Panc1 (cell line): ENCODE measurements around the gene PMS1. TPM values are rescaled to one million over a fixed set of nuclear protein-coding genes. Genes with fewer than 3 reads are reported as not detected.
"Not testable (repeated sequence)": the region's sequence is repeated elsewhere in the genome, so short reads cannot be mapped to it uniquely, and the experiment has no call there.

Experiments
- ATAC-seq: fragments of 200-7000 bp; cut with Tn5 transposase; 2 replicates; pipeline ENCODE4 v1.9.1; 2020; ENCODE audit warnings: mild to moderate bottlenecking, moderate library complexity
- BruUV-seq: library from RNA; stranded (reverse); fragments of 400-500 nt; replicated peaks from 2 replicates; lab custom pipeline; 2021; lab: Mats Ljungman, UMichigan
- CTCF ChIA-PET: fragments of 300-600 bp; sonication (Branson Sonifier 250); formaldehyde crosslinking; loops from one replicate; lab custom pipeline; 2022; ENCODE audit warnings: antibody characterized with exemption; lab: Charles Lee
- POLR2A ChIA-PET: fragments of 300-600 bp; sonication (Branson Sonifier 250); formaldehyde crosslinking; loops from one replicate; lab custom pipeline; 2022; ENCODE audit warnings: antibody characterized with exemption; lab: Charles Lee
- DNase-seq: peaks from one replicate; pipeline ENCODE4 v3.0.0-alpha.2; 2010; ENCODE audit warnings: low read depth, low spot score
- H3K27ac ChIP-seq: 2 replicates; pipeline ENCODE4 v1.5.1; 2011; ENCODE audit warnings: mild to moderate bottlenecking, low read length, inconsistent platforms
- H3K27me3 ChIP-seq: fragments of 200-500 bp; sonication (Bioruptor generic); 2 replicates; pipeline ENCODE4 v1.6.0; 2014; ENCODE audit warnings: low read length, inconsistent platforms; ENCODE audit not compliant: control insufficient read depth, insufficient read depth
- H3K36me3 ChIP-seq: fragments of 200-500 bp; sonication (Bioruptor generic); 2 replicates; pipeline ENCODE4 v1.5.1; 2014; ENCODE audit warnings: inconsistent platforms, mild to moderate bottlenecking, low read length, moderate library complexity; ENCODE audit not compliant: control insufficient read depth, insufficient read depth
- H3K4me1 ChIP-seq: 2 replicates; pipeline ENCODE4 v1.5.1; 2011; ENCODE audit warnings: inconsistent platforms, mild to moderate bottlenecking, low read length, moderate library complexity; ENCODE audit not compliant: control insufficient read depth, insufficient read depth
- H3K4me3 ChIP-seq, 2 experiments: 2 replicates each; pipeline ENCODE4 v1.5.1; 2011 to 2012; ENCODE audit warnings: low read depth in 2 of 2, low read length in 2 of 2, mild to moderate bottlenecking in 2 of 2, inconsistent platforms in 1 of 2, moderate library complexity in 1 of 2
- H3K9me3 ChIP-seq: fragments of 200-500 bp; sonication (Bioruptor generic); 2 replicates; pipeline ENCODE4 v1.5.1; 2014; ENCODE audit warnings: low read depth, mild to moderate bottlenecking, inconsistent platforms, low read length, moderate library complexity; ENCODE audit not compliant: control insufficient read depth, insufficient read depth
- POLR2AphosphoS5 ChIP-seq: IDR thresholded peaks from 2 replicates; pipeline ENCODE4 v1.6.1; 2012; ENCODE audit warnings: mild to moderate bottlenecking, low read depth, low read length, moderate library complexity
- SIN3A ChIP-seq: IDR thresholded peaks from 2 replicates; pipeline ENCODE4 v1.6.1; 2012; ENCODE audit warnings: low read depth, mild to moderate bottlenecking, low read length, moderate library complexity, borderline replicate concordance; ENCODE audit not compliant: insufficient read depth
- TCF7L2 ChIP-seq: IDR thresholded peaks from 2 replicates; pipeline ENCODE4 v1.6.1; 2011; ENCODE audit warnings: mild to moderate bottlenecking, low read depth, low read length, inconsistent platforms
- in situ Hi-C: cut with HindIII; loops from 2 replicates; pipeline ENCODE4 v1.10.0; 2016; ENCODE audit warnings: low sequenced_read_pairs, low pct_unique_long_range_greater_than_20kb
- intact Hi-C: fragments of 100-400 bp; cut with micrococcal nuclease; formaldehyde crosslinking; loops from one replicate; pipeline ENCODE4 v1.10.0; 2022; ENCODE audit not compliant: unreplicated experiment
- total RNA-seq: library from RNA; stranded (reverse); gene quantifications from one replicate; pipeline ENCODE4 v1.2.1, GENCODE V29; 2021; ENCODE audit not compliant: unreplicated experiment
- TF ChIP-seq, protein P1 (sequence below), 2 experiments: IDR thresholded peaks; 2 replicates each; pipeline ENCODE4 v1.6.1; 2011 to 2012; ENCODE audit warnings: low read depth in 2 of 2, control low read depth in 1 of 2, low read length in 1 of 2, mild to moderate bottlenecking in 1 of 2, moderate library complexity in 1 of 2; ENCODE audit not compliant: insufficient read depth in 1 of 2
- TF ChIP-seq, protein P2 (sequence below): fragments of 450-650 bp; IDR thresholded peaks from 2 replicates; pipeline ENCODE4 v1.5.1; 2017; ENCODE audit warnings: mild to moderate bottlenecking

Gene PMS1
- total RNA-seq, 1 experiment from 2014 or later: 47.0 TPM

DNA sequence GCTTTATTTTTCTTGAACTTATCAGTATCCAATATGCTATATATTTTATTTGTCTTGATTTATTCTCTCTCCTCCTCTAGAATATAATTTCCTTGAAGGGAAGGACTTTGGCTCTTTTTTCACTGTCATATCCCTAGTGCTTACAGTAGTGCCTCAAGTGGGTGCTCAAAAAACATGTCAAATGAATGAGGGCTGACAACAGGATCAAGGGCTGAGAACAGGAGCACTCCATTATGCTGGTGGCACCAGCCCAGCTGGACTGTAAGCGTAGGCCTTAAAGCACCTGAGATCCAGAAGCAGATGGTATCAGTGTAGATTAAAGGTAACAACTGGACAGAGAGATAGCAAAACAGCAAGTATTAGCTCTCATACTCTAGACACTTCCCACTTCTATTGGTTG, 46.3 kb downstream of the PMS1 start:
- intact Hi-C loops: no loop called here
- DNase-seq: no peak
- Histone ChIP-seq H3K4me1 (peaks cover 2% of the 10 kb centered on the region), H3K36me3 (no peaks in the 10 kb centered on the region), H3K27ac (peak overlapping the region; percentile 11; the same call in 1 of the 2 replicates), H3K9me3 (no peaks in the 10 kb centered on the region), H3K4me3 (no peak overlapping the region), H3K27me3 (no peaks in the 10 kb centered on the region)
- POLR2A ChIA-PET: no interaction called here
- TF ChIP-seq, protein P1, sequence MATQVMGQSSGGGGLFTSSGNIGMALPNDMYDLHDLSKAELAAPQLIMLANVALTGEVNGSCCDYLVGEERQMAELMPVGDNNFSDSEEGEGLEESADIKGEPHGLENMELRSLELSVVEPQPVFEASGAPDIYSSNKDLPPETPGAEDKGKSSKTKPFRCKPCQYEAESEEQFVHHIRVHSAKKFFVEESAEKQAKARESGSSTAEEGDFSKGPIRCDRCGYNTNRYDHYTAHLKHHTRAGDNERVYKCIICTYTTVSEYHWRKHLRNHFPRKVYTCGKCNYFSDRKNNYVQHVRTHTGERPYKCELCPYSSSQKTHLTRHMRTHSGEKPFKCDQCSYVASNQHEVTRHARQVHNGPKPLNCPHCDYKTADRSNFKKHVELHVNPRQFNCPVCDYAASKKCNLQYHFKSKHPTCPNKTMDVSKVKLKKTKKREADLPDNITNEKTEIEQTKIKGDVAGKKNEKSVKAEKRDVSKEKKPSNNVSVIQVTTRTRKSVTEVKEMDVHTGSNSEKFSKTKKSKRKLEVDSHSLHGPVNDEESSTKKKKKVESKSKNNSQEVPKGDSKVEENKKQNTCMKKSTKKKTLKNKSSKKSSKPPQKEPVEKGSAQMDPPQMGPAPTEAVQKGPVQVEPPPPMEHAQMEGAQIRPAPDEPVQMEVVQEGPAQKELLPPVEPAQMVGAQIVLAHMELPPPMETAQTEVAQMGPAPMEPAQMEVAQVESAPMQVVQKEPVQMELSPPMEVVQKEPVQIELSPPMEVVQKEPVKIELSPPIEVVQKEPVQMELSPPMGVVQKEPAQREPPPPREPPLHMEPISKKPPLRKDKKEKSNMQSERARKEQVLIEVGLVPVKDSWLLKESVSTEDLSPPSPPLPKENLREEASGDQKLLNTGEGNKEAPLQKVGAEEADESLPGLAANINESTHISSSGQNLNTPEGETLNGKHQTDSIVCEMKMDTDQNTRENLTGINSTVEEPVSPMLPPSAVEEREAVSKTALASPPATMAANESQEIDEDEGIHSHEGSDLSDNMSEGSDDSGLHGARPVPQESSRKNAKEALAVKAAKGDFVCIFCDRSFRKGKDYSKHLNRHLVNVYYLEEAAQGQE (IDR thresholded peaks at IDR 0.05; ENCODE audit: insufficient read depth in 1 of 2, low read depth in 2 of 2, low read length in 1 of 2): no peak
- TF ChIP-seq POLR2AphosphoS5: no peak
- no peak for TF ChIP-seq TCF7L2
- no peak for TF ChIP-seq SIN3A
- TF ChIP-seq, protein P2, sequence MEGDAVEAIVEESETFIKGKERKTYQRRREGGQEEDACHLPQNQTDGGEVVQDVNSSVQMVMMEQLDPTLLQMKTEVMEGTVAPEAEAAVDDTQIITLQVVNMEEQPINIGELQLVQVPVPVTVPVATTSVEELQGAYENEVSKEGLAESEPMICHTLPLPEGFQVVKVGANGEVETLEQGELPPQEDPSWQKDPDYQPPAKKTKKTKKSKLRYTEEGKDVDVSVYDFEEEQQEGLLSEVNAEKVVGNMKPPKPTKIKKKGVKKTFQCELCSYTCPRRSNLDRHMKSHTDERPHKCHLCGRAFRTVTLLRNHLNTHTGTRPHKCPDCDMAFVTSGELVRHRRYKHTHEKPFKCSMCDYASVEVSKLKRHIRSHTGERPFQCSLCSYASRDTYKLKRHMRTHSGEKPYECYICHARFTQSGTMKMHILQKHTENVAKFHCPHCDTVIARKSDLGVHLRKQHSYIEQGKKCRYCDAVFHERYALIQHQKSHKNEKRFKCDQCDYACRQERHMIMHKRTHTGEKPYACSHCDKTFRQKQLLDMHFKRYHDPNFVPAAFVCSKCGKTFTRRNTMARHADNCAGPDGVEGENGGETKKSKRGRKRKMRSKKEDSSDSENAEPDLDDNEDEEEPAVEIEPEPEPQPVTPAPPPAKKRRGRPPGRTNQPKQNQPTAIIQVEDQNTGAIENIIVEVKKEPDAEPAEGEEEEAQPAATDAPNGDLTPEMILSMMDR: no peak
- in situ Hi-C loops: no loop called here
- ATAC-seq: no peak
- no TSS peak for BruUV-seq
- CTCF ChIA-PET: no interaction called here

DNA sequence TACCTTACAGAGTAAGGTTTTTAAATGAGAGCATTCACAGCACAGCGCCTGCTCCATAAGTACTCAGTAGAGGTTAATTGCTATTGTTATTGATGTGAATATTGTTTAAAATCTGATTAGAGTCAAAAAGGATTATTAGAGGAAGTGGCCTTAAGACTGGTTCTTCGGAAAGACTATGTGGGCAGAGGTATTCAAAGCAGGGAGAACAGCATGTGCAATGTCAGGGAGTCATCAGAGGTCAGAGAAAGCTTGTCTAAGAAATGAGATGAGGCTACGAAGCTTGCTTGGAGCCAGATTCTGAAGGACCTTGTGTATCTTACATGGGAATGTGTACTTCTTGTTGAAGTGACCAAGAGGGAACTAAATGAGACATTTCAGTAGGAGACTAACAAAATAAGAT, 49.8 kb downstream of the PMS1 start:
- Histone ChIP-seq H3K4me3 (no peak overlapping the region), H3K27me3 (no peaks in the 10 kb centered on the region), H3K27ac (peak overlapping the region; percentile 34; the same call in 1 of the 2 replicates), H3K4me1 (peaks cover 14% of the 10 kb centered on the region), H3K36me3 (no peaks in the 10 kb centered on the region), H3K9me3 (no peaks in the 10 kb centered on the region)
- POLR2A ChIA-PET: no interaction called here
- CTCF ChIA-PET: no interaction called here
- ATAC-seq: no peak
- TF ChIP-seq, protein P1 (IDR thresholded peaks at IDR 0.05; ENCODE audit: insufficient read depth in 1 of 2, low read depth in 2 of 2, low read length in 1 of 2): no peak
- TF ChIP-seq SIN3A (no peak), POLR2AphosphoS5 (no peak), TCF7L2 (no peak)
- TF ChIP-seq, protein P2: no peak
- no peak for DNase-seq
- in situ Hi-C loops (no loop called here), intact Hi-C loops (no loop called here)
- BruUV-seq: no TSS peak

DNA sequence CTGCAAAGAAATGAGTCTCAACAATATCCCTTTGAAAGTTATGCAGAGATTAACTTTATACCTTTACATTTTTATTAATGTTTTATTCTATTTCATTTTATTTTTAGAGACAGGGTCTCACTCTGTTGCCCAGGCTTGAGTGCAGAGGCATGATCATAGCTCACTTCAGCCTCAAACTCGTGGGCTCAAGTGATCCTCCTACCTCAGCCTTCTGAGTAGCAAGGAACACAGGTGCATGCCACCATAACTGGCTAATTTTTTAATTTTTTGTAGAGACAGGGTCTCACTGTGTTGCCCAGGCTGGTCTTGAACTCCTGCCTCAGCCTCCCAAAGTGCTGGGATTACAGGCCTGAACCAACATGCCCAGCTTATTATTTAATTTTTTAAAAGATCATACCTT, 50.4 kb downstream of the PMS1 start:
- intact Hi-C loops, H3K27me3 ChIP-seq, CTCF ChIA-PET, BruUV-seq, ATAC-seq, in situ Hi-C loops, H3K4me3 ChIP-seq, DNase-seq, H3K36me3 ChIP-seq, H3K9me3 ChIP-seq: not testable (repeated sequence)
- Histone ChIP-seq H3K4me1 (peaks cover 14% of the 10 kb centered on the region), H3K27ac (peak overlapping the region; percentile 34; the same call in 1 of the 2 replicates)
- POLR2A ChIA-PET: interaction anchor here (0.8 kb wide), 1 partner anchor 200 kb away, joined by 3 read pairs; no protein-coding TSS in a partner anchor
